Globus pallidus (tissue), 1 donor: ENCODE results near the gene PSMC6.
"Not testable (repeated sequence)": the region's sequence is repeated elsewhere in the genome, so short reads cannot be mapped to it uniquely, and the experiment has no call there.

Experiments used
- DNase-seq: peaks from one replicate; pipeline ENCODE4 v3.0.0-alpha.2; 2015; ENCODE audit warnings: low spot score

Gene PSMC6

DNA sequence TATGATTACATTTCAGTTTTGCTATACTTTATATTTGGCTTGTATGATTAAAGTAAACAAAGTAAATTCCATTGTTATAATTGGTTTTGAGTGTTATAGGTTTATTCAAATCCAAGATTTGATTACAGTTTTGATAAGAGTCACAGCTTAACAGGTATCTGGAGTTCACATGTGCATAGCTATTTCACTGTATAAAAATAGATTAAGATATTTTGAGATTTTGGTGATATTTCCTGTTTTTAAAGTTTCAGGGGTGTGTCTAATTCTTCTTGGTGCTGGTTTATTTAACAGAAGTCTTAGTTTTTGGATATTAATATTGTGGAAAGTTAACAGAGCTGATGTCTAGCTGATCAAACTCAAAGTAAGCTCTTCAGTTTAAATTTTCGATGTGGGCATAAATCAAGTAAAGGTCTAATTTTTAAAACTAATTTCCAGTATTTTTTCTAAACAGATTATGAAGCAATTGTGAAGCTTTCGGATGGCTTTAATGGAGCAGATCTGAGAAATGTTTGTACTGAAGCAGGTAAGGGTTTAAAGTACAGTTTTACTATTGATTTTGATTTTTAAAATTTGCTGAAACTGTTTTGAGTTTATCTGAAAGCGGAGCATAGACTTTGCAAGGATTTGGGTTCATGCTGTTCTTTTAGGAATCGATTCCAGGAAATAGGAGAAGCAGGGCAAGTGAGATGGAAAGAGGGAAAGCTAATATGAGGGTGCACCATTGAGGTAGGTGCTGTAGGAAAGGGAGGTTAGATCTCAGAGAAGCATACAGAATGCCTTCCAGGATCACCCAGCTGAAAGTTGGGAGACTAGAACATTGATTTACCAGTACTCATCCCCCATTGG, 16.7 kb downstream of the PSMC6 start:
- no peak for DNase-seq

DNA sequence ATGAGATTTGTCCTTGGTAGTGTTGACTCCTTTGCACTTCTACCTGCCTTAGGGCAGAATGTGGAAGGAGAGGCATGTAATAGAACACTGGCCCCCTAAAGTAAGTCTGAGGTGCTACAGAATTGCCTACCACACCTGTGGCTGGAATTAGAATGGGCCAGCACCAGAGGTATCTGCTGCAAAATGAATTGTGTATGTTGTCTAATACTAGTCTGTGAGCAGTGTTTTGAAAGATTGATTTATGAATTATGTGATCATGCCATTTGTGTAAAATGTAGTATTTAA, 17.3 kb downstream of the PSMC6 start:
- DNase-seq, result no peak

DNA sequence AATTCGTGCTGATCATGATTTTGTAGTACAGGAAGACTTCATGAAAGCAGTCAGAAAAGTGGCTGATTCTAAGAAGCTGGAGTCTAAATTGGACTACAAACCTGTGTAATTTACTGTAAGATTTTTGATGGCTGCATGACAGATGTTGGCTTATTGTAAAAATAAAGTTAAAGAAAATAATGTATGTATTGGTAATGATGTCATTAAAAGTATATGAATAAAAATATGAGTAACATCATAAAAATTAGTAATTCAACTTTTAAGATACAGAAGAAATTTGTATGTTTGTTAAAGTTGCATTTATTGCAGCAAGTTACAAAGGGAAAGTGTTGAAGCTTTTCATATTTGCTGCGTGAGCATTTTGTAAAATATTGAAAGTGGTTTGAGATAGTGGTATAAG, 20.5 kb downstream of the PSMC6 start:
- not testable (repeated sequence) for DNase-seq

DNA sequence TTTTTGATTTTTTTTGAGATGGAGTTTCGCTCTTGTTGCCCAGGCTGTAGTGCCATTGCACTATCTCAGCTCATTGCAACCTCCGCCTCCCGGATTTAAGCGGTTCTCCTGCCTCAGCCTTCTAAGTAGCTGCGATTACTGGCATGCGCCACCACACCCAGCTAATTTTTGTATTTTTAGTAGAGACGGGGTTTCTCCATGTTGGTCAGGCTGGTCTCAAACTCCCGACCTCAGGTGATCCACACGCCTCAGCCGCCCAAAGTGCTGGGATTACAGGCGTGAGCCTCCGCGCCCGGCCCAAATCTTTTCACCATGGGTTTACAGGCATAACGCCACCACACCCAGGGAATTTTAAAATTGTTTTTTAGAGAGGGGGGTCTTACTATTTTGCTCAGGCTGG, 22.0 kb downstream of the PSMC6 start:
- DNase-seq, result not testable (repeated sequence)

GRCh38 chr14:52729585-52729924, 22.6 kb downstream of the PSMC6 start:
- DNase-seq, result no peak

DNA sequence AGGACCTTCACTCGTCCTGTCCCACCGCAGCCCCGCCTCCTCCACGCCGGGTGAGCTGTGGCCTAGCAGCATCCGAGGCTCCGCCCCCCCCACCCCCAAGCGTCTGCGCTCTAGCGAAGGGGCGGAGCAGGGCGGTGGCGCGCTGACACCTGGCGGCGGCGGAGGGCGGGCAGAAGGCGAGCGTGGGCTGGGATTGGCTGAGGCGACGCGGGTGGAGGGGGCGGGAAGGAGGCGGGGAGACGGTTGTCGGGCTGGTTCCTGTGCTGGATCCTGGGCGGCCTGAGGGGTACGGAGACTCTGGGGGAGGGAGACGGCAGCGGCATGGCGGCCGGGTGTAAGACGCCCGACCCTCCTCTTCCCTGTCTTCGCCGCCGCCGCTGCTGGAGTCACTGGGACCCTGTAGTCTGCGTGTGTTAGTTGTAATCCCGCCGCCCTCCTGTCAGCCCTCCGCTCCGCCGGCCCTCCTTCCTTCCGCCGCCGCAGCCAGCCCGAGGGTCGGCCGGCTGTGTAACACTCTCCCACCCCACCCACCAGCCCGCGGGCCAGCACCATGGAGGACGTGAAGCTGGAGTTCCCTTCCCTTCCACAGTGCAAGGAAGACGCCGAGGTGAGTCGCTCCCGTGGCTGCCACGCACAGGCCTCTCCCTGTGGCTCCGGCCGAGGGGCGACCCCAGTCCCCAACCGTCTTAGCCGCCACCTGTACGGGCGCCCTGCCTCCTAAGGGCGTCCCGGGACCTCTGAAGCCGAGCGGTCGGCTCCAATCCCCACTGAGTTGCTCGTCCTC, 23.1 kb downstream of the PSMC6 start, which contains the start of gene STYX:
STYX (plus strand) TSS at position 242 of the 784 bp plus-strand sequence; CDS start at position 551, 309 bp downstream.
- peak; percentile 96 for DNase-seq

DNA sequence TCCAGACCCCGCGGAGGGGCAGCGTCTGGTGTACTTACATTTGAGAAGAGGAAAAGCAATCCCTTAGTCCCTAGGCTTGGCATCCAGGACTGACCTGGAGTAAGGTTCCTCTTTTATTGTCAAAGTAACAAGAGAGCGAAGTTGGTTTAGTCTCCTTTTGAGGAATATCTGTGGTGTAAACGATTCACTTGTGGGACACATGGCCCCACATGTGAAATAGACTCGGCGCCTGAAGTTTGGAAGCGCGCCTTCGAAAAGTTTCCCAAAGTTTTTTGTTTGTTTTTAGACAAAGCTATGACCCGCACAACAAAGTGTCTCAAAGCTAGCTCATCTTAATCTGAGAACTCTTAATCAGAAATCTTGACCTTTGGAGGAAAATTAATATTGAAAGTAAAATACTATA, 23.7 kb downstream of the PSMC6 start:
- DNase-seq, result peak; percentile 18

GRCh38 chr14:52733824-52734223, 26.8 kb downstream of the PSMC6 start:
- no peak for DNase-seq

DNA sequence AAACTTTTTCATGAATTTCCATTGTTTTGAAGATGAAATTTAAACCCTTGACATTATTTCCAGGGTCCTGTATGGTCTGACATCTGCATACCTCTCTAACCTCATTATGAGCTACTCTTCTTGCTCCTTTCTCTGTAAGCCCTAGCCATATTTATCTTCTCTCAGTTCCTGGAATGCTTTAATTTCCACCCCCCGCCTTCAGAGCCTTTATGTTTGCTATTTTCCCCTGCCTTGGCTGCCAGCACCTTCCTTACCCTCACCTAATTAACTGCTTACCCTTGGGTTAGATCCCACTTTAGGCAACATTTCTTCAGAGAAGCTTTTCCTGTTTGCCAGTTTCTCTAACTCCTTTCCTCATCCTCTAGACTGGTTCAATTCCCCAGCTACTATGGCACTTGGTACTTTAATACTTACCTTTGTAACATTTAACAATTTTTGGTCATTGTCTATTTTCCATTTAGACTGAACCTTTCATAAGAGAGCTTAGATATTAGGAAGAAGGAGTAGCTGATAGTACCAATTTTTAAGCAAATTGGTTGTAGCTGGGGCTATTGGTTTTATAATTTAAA, 29.0 kb downstream of the PSMC6 start:
- no peak for DNase-seq

DNA sequence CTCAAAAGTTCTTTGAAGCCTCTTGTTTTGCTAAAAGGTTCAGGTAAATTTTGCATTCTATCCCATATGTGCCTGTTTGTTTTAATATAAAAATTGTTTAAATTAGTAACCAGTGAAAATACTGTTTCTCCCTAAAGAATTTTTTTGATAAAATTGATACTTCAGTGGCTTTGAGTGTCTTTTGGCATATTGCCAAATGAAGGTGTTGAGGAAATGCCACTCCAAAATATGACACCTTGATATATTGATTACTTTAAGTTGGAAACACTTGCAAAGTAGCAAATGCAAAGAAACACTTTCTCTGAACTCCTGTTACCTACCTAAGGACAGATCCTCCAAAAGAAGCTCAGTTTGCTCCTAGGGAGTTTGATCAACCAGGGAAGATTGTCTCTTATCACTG, 31.4 kb downstream of the PSMC6 start:
- no peak for DNase-seq

DNA sequence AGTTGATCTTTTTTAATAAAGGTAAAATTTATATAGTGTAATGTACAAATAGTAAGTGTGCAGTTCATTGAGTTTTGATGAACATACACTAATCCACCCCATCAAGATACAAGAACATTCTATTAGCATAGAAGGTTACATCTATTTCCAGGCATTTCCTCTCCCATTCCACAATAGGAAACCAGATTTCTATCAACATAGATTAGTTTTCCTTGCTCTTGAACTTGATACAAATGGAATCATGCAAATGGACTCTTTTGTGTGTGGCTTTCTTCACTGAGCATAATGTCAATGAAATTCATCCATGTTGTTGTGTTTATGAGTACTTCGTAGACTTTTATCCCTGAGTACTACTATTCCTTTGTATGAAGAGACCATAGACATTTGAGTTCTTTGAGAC, 33.8 kb downstream of the PSMC6 start:
- no peak for DNase-seq

GRCh38 chr14:52741865-52742264, 34.9 kb downstream of the PSMC6 start:
- DNase-seq, result no peak

- DNase-seq, result no peak
These were observed 41.8 kb downstream of the PSMC6 start for GRCh38 chr14:52748647-52749292.

- no peak for DNase-seq
These were observed 48.8 kb downstream of the PSMC6 start for GRCh38 chr14:52755607-52756316.

GRCh38 chr14:52759145-52759544, 52.1 kb downstream of the PSMC6 start:
- DNase-seq, result no peak

DNA sequence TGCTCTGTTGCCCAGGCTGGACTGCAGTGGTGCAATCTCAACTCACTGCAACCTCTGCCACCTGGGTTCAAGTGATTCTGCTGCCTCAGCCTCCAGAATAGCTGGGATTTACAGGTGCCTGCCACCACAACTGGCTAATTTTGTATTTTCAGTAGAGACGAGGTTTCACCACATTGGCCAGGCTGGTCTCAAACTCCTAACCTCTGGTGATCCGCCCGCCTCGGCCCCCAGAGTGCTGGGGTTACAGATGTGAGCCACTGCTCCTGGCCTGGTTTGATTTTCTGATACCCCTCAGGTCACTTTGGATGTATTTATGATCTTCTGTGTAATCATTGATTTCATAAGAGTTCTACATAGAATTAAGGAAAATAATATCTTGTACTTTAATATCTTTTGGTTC, 55.9 kb downstream of the PSMC6 start:
- not testable (repeated sequence) for DNase-seq

DNA sequence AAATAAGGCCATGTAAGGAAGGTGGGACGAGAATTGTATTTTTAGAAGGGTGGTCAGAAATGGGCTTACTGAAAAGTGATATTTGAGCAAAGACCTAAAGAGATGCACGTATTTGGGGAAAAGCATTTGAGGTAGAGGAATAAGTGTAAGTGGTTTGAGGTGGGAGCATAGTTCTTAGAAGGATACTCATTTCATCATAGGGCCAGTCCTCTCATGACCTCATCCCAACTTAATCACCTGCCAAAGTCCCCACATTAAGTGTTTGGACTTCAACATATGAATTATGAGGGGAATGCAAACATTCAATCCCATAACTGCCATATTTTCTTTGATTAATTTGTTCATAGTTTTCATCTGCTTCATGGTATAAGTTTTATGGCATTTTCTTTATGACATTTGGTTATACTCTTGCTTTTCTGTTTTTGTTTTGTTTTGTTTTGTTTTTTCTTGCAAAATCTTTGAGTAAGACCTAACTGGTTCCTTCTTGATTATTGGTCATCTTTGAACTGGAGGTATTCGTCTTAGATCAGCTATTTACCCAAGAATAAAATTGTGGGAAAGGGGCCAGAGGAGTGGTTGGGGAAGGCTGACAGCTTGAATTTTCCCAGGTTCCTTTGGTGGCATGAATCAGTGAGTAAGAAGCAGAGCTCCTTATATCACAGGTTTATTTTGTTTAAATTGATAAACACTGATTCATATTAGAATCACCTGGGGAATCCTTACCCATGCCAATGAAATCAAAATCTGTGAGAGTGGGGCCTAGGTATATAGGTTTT, 60.2 kb downstream of the PSMC6 start:
- no peak for DNase-seq

GRCh38 chr14:52769887-52770286, 62.9 kb downstream of the PSMC6 start:
- no peak for DNase-seq

DNA sequence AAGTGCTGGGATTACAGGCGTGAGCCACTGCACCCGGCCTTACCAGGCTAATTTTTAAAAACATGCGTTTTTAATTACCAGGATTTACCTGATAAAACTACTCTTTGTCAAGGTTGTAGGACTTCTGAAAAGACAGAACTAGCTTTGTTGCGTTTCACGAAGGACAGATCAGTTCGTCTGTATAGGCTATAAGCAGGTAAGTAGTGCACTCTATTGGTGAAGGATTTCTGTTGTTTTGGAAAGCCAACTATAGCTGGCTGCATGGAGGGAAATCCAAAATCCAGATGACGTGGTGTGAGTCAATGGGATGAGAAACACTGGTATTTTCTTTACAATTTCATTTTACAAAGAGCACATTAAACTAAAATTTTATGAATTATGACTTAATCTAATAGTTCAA, 69.8 kb downstream of the PSMC6 start:
- no peak for DNase-seq
